ENCODE measurements around the gene AGR2.

- TF ChIP-seq CTCF (conservative IDR thresholded peaks at IDR 0.05; ENCODE audit: low read depth, low read length) (no peak), EZH2 (IDR thresholded peaks at IDR 0.05; ENCODE audit: borderline replicate concordance, low read depth, low read length, poor library complexity, severe bottlenecking) (no peak)
Observed at GRCh38 chr7:16745645-16746044, 59.2 kb downstream of the AGR2 start.
